Colon (tissue), 2 donors: ENCODE data around the gene AREL1.
"Not testable (repeated sequence)": the region's sequence is repeated elsewhere in the genome, so short reads cannot be mapped to it uniquely, and the experiment has no call there.

ENCODE experiments used
- FAIRE-seq: peaks from 2 replicates; lab custom pipeline; 2012; peaks lifted over from hg19 to GRCh38; lab: Jason Lieb, UNC
- donor health status: control.
- donor health status: control.

The AREL1 gene

GRCh38 chr14:74712499-74713394 lies at the start of gene AREL1, which contains the start of gene FCF1:
Gene AREL1 (minus strand): TSS chr14:74713080. CDS start chr14:74685615, 27,465 bp downstream.
Gene FCF1 (plus strand): TSS chr14:74713144. CDS start chr14:74713198, 54 bp downstream.
- FAIRE-seq: no peak

GRCh38 chr14:74758505-74758904 lies 45.6 kb upstream of the AREL1 start:
- FAIRE-seq: not testable (repeated sequence)

- FAIRE-seq: no peak
These were observed 43.4 kb upstream of the AREL1 start for GRCh38 chr14:74756326-74756725.

- FAIRE-seq: no peak
These were observed 42.0 kb upstream of the AREL1 start for GRCh38 chr14:74754899-74755298.

GRCh38 chr14:74754157-74754556 lies 41.3 kb upstream of the AREL1 start:
- FAIRE-seq: no peak

GRCh38 chr14:74747237-74747636 lies 34.4 kb upstream of the AREL1 start:
- no peak for FAIRE-seq

GRCh38 chr14:74739293-74740030 lies 26.6 kb upstream of the AREL1 start:
- no peak for FAIRE-seq

GRCh38 chr14:74737753-74738325 lies 25.0 kb upstream of the AREL1 start:
- no peak for FAIRE-seq

- no peak for FAIRE-seq
These were observed 22.2 kb upstream of the AREL1 start for GRCh38 chr14:74735125-74735524.

GRCh38 chr14:74733221-74733620 lies 20.3 kb upstream of the AREL1 start:
- FAIRE-seq: no peak

GRCh38 chr14:74732387-74732786 lies 19.5 kb upstream of the AREL1 start:
- no peak for FAIRE-seq

- FAIRE-seq: no peak
These were observed 10.3 kb upstream of the AREL1 start for GRCh38 chr14:74723134-74723533.

- no peak for FAIRE-seq
These were observed 7.6 kb upstream of the AREL1 start for GRCh38 chr14:74720526-74720925.

- FAIRE-seq: no peak
These were observed 485 bp upstream of the AREL1 start for GRCh38 chr14:74713395-74713735.

GRCh38 chr14:74711651-74712050 lies 1.2 kb downstream of the AREL1 start:
- no peak for FAIRE-seq

GRCh38 chr14:74710480-74710879 lies 2.4 kb downstream of the AREL1 start:
- no peak for FAIRE-seq

GRCh38 chr14:74705613-74706500 lies 7.0 kb downstream of the AREL1 start:
- no peak for FAIRE-seq

- FAIRE-seq: no peak
These were observed 8.2 kb downstream of the AREL1 start for GRCh38 chr14:74704656-74705055.

- FAIRE-seq: no peak
These were observed 9.8 kb downstream of the AREL1 start for GRCh38 chr14:74703043-74703442.

GRCh38 chr14:74702293-74702692 lies 10.6 kb downstream of the AREL1 start:
- FAIRE-seq: no peak

- FAIRE-seq: no peak
These were observed 14.4 kb downstream of the AREL1 start for GRCh38 chr14:74698465-74698864.

GRCh38 chr14:74697976-74698375 lies 14.9 kb downstream of the AREL1 start:
- FAIRE-seq: no peak
